Endometrial microvascular endothelial cells (primary cell): ENCODE data around the gene TRIM42. TPM values are rescaled to one million over a fixed set of nuclear protein-coding genes. Genes with fewer than 3 reads are reported as not detected.

Source experiments
- in situ Hi-C: cut with HindIII; loops from 2 replicates; pipeline ENCODE4 v1.10.0; 2017; ENCODE audit warnings: low sequenced_read_pairs, low pct_unique_long_range_greater_than_20kb; ENCODE audit errors: inconsistent ontology term
- total RNA-seq: library from RNA; depleted of rRNA; stranded (reverse); fragments of >200 nt; gene quantifications from one replicate; pipeline ENCODE4 v1.2.3, GENCODE V29; 2015; ENCODE audit errors: inconsistent ontology term

The TRIM42 gene
- not detected for total RNA-seq

DNA sequence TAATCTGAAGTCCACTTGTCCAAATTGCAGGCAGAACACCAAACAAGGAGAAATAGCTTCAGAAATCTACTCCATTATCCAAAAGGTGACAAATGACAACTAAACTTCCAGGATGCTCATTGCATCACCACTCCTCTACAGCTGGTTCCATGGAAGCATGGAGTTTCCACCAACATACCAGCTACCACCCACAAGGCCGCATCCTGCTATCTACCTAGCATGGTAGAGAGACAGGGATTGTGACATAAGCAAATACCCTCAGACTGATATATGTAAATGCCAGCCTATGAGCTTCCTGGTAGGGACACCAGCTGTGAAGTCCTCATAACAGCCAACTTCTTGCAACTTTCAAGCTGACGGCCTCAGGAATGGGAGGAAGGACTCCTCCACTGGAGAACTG, at the start of gene TRIM42:
Gene TRIM42 (plus strand): TSS at position 301 of the 400 bp plus-strand sequence. CDS start 166 bp downstream, outside the sequence.
- in situ Hi-C loops = no loop called here

DNA sequence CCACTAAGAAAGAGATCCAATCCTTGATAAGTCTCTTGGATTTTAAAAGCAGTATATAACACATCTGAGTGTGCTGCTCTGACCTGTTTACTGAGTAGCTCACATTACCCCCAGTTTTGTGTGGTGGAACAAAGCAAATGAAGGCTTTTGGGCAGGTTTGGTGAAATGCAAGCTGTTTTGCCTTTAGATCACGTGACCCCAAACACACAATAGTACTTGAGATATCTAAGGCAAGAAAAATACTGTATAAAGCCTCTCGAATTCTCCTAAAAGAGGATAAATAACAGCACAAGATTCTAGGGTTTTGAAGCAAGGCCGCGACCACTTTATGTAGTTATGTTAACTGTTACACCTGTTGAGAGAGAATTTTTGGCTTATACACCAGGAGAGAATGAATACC, 49.3 kb upstream of the TRIM42 start:
- in situ Hi-C loops = no loop called here

DNA sequence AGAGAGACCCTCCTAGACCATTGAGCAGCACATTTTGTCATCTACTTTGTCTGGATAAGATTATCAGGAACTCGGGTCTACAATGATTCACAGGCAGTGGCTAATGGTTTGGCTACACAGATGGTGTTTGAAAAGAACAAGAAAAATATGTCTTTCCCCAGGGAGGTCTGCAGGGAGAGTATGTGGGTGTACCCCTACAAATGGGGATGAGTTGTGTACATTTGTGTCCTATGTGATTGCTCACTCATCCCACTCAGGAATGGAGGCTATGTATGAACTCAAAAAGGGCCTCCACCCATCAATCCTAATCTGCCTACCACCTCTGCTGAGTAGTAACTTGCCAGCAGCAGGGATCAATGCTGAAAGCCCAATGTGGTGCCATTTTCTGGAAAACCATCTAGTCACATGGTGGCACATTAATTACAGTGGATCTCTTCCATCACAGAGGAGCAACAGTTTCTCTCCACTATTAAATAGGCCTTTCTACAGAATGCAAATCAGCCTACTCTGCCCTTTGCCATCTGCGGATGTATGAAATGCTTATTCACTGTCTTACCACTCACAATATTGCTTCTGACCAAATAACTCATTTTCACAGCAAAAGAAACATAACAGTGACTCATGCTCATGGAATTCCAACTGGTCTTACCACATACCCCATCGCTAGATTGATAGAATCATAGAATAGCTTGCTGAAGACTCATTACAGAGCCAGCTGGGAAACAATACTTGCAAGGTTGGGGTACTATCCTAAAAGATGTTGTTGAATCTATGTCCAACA, 48.3 kb upstream of the TRIM42 start:
- in situ Hi-C loops = no loop called here

DNA sequence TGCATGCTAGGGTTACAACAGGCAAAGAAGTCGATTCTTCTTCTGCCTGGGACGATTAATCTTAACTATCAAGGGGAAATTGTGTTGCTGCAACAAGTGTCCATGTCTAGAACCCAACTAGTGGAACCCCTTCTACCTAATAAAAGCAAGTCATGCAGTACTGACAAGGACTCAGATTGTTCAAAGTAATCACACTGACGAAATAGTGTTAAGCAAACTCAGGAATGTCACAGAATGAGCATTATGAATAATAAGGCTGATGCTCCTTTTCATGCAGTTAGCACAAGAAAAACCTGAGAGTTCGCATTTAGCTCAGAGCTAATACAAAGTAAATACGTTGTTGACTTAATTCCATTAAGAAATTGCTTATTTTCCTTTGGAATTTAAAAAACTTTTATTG, 47.5 kb upstream of the TRIM42 start:
- in situ Hi-C loops = no loop called here

- in situ Hi-C loops = no loop called here
Measured at GRCh38 chr3:140630866-140631265, 47.0 kb upstream of the TRIM42 start.

GRCh38 chr3:140635276-140635675, 42.6 kb upstream of the TRIM42 start:
- in situ Hi-C loops = no loop called here

- in situ Hi-C loops = no loop called here
Measured at GRCh38 chr3:140636406-140637138, 41.3 kb upstream of the TRIM42 start.

DNA sequence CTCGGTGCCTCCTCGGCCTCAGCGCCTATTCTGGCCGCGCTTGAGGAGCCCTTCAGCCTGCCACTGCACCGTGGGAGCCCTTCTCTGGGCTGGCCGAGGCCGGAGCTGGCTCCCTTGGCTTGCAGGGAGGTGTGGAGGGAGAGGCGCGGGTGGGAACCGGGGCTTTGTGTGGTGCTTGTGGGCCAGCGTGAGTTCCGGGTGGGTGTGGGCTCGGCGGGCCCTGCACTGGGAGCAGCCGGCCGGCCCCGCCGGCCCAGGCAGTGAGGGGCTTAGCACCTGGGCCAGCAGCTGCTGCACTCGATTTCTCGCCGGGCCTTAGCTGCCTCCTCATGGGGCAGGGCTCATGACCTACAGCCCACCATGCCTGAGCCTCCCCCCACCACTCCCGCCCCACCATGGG, 26.6 kb upstream of the TRIM42 start:
- in situ Hi-C loops = no loop called here

- in situ Hi-C loops = no loop called here
Measured at GRCh38 chr3:140655678-140656077, 22.2 kb upstream of the TRIM42 start.

DNA sequence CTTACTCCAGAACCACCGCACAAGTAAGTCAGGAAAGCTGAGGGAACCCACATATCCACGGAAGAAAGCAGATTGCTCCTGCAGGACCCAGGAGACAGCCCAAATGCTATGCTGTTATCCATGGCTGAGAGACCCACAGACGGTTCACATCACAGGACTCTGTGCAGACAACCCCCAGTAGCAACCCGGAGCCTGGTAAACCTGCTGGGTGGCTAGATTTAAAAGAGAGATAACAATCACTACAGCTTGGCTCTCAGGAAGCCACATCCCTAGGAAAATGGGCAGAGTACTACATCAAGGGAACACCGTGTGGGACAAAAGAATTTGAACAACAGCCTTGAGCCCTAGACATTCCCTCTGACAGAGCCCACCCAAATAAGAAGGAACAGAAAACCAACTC, 13.8 kb upstream of the TRIM42 start:
- in situ Hi-C loops = no loop called here

DNA sequence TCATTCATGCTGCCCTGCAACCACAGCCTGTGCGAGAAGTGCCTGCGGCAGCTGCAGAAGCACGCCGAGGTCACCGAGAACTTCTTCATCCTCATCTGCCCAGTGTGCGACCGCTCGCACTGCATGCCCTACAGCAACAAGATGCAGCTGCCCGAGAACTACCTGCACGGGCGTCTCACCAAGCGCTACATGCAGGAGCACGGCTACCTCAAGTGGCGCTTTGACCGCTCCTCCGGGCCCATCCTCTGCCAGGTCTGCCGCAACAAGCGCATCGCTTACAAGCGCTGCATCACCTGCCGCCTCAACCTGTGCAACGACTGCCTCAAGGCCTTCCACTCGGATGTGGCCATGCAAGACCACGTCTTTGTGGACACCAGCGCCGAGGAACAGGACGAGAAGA, 4.7 kb downstream of the TRIM42 start:
- in situ Hi-C loops = no loop called here

DNA sequence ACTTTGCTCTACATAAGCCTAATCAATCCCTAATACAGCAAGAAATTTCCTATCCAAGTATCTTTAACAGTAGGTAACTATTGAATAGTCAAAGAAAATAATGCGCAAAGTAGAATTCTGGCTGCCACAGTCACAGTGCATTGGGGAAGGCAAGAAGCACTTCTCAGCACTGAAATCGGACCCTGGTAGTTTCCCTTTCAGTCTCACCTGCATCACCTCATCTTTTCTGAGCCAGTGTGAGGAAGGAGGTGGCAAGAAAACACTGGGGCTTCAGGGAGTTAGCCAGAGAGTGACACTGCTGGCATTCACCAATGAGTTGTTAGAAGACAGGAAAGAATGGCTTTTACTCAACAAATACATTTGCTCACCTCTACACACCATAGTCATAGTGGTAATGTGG, 8.3 kb downstream of the TRIM42 start:
- in situ Hi-C loops = no loop called here

- in situ Hi-C loops = no loop called here
Measured at GRCh38 chr3:140686948-140687347, 9.1 kb downstream of the TRIM42 start.

- in situ Hi-C loops = no loop called here
Measured at GRCh38 chr3:140695361-140696061, 17.6 kb downstream of the TRIM42 start.

DNA sequence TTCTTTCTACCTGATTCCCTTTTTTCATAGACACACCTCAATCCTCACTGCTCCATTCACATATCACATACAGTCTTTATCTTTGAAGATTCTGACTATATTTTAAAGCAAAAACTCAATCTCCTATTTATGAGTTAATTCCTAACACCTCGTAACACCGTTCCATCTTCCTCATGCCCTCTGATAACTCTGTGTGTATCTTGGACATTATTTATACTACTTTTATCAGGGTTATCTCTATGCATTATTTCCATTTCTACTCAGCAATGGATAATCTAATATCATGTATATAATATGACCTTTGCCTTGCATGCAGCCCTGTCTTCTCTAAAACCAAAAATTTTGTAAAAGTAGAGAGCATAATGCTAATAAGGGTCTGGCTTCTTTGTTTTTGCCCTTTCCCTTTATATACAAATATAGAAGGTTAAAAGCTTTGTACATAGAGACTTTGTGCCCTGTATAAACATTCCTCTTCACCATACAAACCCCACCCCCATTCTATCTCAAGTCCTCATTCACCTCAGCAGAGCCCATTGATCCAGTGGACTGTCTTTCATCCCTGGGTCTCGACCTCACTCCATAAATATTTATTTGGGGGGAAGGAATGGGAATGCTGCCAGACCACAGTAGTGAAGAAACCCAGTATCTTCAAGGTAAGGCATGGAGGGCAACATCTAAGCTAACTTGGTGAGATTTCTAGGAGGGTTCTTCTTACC, 21.8 kb downstream of the TRIM42 start:
- in situ Hi-C loops = no loop called here

DNA sequence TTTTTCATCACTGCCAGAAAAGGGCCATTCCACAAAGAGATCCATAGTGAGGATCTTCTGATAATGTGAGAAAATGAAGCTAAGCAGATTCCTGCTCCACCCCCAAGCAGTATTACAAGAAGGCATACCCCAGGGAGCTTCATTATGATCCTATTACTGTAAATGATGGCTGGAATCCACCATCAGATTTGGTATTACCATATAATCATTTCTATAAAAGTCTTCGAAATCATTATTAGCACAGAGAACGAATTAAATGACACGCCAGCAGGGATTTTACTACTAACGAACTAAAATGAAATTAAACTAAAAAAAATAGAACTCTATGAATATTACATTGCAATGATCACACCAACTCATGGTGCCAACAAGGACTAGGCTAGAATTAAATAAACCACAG, 24.4 kb downstream of the TRIM42 start:
- in situ Hi-C loops = no loop called here

DNA sequence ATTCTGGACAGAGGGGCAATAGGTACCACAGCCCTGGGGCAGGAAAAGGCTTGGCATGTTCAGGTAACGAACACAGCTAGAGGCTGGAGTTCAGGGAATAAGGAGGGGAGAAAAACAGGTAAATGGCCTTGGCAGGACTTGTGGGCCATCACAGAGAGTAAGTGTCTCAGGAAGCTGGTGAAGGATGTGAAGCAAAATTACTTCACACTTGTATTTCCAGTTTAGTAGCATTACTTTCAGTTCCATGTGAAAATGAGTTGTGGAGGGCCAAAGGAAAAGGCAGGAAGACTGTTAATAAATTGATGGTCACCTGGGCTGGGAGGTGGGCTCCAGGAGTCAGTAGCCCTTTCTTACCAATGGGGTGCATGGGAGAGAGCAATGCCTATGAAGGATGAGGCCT, 25.6 kb downstream of the TRIM42 start:
- in situ Hi-C loops = no loop called here

DNA sequence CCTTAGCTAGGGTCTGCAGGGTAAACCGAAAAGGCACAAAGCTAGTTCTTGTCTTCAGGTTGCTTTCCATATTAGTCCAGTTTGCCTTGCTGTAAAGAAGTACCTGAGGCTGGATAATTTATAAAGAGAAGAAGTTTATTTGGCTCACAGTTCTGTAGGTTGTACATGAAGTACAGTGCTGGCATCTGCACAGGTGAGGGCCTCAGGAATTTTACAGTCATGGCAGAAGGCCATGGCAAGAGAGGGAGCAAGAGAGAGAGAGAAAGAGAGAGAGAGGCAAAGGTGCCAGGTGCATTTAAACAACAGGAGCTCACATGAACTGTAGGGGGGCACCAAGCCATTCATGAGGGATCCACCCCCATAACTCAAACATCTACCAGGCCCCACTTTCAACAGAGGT, 26.9 kb downstream of the TRIM42 start:
- in situ Hi-C loops = no loop called here

DNA sequence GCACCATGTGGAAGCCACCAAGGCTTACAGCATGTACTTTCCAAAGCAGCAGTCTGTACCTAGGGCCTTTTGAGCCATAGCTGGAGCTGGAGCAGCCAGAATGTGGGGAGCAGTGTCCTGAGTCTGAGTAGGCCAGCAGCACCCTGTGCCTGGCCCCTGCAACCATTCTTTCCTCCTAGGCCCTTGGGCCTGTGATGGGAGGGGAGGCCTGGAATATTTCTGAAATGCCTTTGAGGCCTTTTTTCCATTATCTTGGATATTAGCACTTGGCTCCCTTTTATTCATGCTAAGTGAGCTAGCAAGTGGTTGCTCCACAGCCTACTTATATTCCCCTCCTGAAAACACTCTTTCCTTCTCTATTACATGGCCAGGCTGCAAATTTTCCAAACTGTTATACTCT, 28.1 kb downstream of the TRIM42 start:
- in situ Hi-C loops = no loop called here
